Head of caudate nucleus (tissue), 42 donors: ENCODE measurements around the gene ASB5.
"Not testable (repeated sequence)": the region's sequence is repeated elsewhere in the genome, so short reads cannot be mapped to it uniquely, and the experiment has no call there.

Experiments
- DNase-seq, 42 donors: peaks; one replicate each; pipeline versions ENCODE4 v3.0.0 to v3.0.0-alpha.2; 2020 to 2021; ENCODE audit warnings: mixed read lengths in 7 of 42
- intact Hi-C: fragments of 100-400 bp; cut with DNase I; formaldehyde crosslinking; loops from one replicate; pipeline ENCODE4 v1.15.0; 2022

Gene ASB5

GRCh38 chr4:176230836-176231235 lies 38.2 kb downstream of the ASB5 start:
- intact Hi-C loops = no loop called here
- DNase-seq = no peak

- intact Hi-C loops = no loop called here
- no peak for DNase-seq
These were observed 39.4 kb downstream of the ASB5 start for GRCh38 chr4:176229645-176230044.

- intact Hi-C loops = no loop called here
- no peak for DNase-seq
These were observed 42.3 kb downstream of the ASB5 start for GRCh38 chr4:176226736-176227135.

- intact Hi-C loops = no loop called here
- no peak for DNase-seq
These were observed 45.5 kb downstream of the ASB5 start for GRCh38 chr4:176223561-176223960.

- intact Hi-C loops = no loop called here
- DNase-seq = peak in 1 of 42 donors; percentile 5
These were observed 46.9 kb downstream of the ASB5 start for GRCh38 chr4:176222149-176222548.

- intact Hi-C loops = no loop called here
- no peak for DNase-seq
These were observed 51.5 kb downstream of the ASB5 start for GRCh38 chr4:176217510-176217909.

- DNase-seq, intact Hi-C loops: not testable (repeated sequence)
These were observed 56.7 kb downstream of the ASB5 start for GRCh38 chr4:176212351-176212750.

- no peak for DNase-seq
- intact Hi-C loops = no loop called here
These were observed 58.3 kb downstream of the ASB5 start for GRCh38 chr4:176210579-176211296.

- intact Hi-C loops = no loop called here
- no peak for DNase-seq
These were observed 58.9 kb downstream of the ASB5 start for GRCh38 chr4:176210101-176210500.

GRCh38 chr4:176209535-176209934 lies 59.5 kb downstream of the ASB5 start:
- no peak for DNase-seq
- intact Hi-C loops = no loop called here

- DNase-seq = no peak
- intact Hi-C loops = no loop called here
These were observed 61.2 kb downstream of the ASB5 start for GRCh38 chr4:176207839-176208238.

GRCh38 chr4:176205299-176205698 lies 63.7 kb downstream of the ASB5 start:
- intact Hi-C loops = no loop called here
- no peak for DNase-seq

- DNase-seq = no peak
- intact Hi-C loops = loop anchor here (5.0 kb wide), 1 partner anchor 119 kb away; the partner anchor contains the start of gene SPCS3
These were observed 70.6 kb downstream of the ASB5 start for GRCh38 chr4:176198316-176198903.

- intact Hi-C loops = loop anchor here (5.0 kb wide), 1 partner anchor 122 kb away; the partner anchor contains the start of gene SPCS3
- DNase-seq = peak; percentile 90 to 98 (median 96)
These were observed 73.6 kb downstream of the ASB5 start, which contains the start of gene SPATA4 for GRCh38 chr4:176195184-176195978. Gene SPATA4 (minus strand): TSS chr4:176195585. CDS start chr4:176195562, 23 bp downstream.

GRCh38 chr4:176193938-176194337 lies 75.1 kb downstream of the ASB5 start:
- intact Hi-C loops = no loop called here

GRCh38 chr4:176193126-176193525 lies 75.9 kb downstream of the ASB5 start:
- intact Hi-C loops = no loop called here
- no peak for DNase-seq

More at GRCh38 chr4:176193938-176194337, 75.1 kb downstream of the ASB5 start:
- no peak for DNase-seq

GRCh38 chr4:176191974-176192373 lies 77.0 kb downstream of the ASB5 start:
- intact Hi-C loops = no loop called here
- no peak for DNase-seq

- no peak for DNase-seq
- intact Hi-C loops = no loop called here
These were observed 78.9 kb downstream of the ASB5 start for GRCh38 chr4:176189891-176190795.

- intact Hi-C loops = no loop called here
- no peak for DNase-seq
These were observed 80.4 kb downstream of the ASB5 start for GRCh38 chr4:176188654-176189053.
